Mucosa of descending colon (tissue), 3 donors: ENCODE results near the gene SLAMF1. TPM values are rescaled to one million over a fixed set of nuclear protein-coding genes. Genes with fewer than 3 reads are reported as not detected.
A peak's percentile ranks its signal among the peaks of the same experiment; 100 is the strongest.
"Not testable (repeated sequence)": the region's sequence is repeated elsewhere in the genome, so short reads cannot be mapped to it uniquely, and the experiment has no call there.

Source experiments
- ATAC-seq: fragments of 200-7000 bp; cut with Tn5 transposase; one replicate; pipeline ENCODE4 v1.9.1; 2020; ENCODE audit warnings: mild to moderate bottlenecking, moderate library complexity
- DNase-seq, 3 donors: peaks; one replicate each; pipeline ENCODE4 v3.0.0-alpha.2; 2020
- H3K36me3 ChIP-seq: fragments of 200-600 bp; one replicate; pipeline ENCODE4 v1.8.0; 2021; ENCODE audit warnings: low read depth, mild to moderate bottlenecking
- H3K4me1 ChIP-seq: fragments of 200-600 bp; one replicate; pipeline ENCODE4 v1.8.0; 2021; ENCODE audit warnings: low read depth, mild to moderate bottlenecking
- H3K4me3 ChIP-seq: fragments of 200-600 bp; one replicate; pipeline ENCODE4 v1.8.0; 2021; ENCODE audit warnings: mild to moderate bottlenecking
- H3K9me3 ChIP-seq: fragments of 200-600 bp; one replicate; pipeline ENCODE4 v1.8.0; 2021; ENCODE audit warnings: mild to moderate bottlenecking
- intact Hi-C, 2 donors: fragments of 100-400 bp; cut with DNase I in 1 of 2; cut with micrococcal nuclease in 1 of 2; formaldehyde crosslinking; loops; one replicate each; pipeline versions ENCODE4 v1.11.0 to v1.11.1; 2022; cut with DNase I, micrococcal nuclease
- long read RNA-seq, 2 donors: library from polyadenylated mRNA; unstranded; transcript quantifications; one replicate each; pipeline ENCODE4 v2.0.0, GENCODE V29; 2019 to 2021
- total RNA-seq, 3 donors: library from RNA; stranded (reverse); fragmentation: NEBNext Ultra II Directional in 2 of 3; extraction: Animal tissue kit (Norgen Biotek cat#: 25700) in 2 of 3; gene quantifications; one replicate each; pipeline versions ENCODE4 v1.2.1 to v1.2.4, GENCODE V29; 2021 to 2023
- TF ChIP-seq, protein P1 (sequence below): fragments of 200-600 bp; IDR thresholded peaks from one replicate; pipeline ENCODE4 v1.8.0; 2022; ENCODE audit warnings: antibody characterized with exemption, mild to moderate bottlenecking
- donor health status: DM: no; HTN: no; CAD: no; lungs with moderate emphysema.
- donor health status: DM: no; HTN: no; CAD: no.
- donor health status: DM: no; HTN: yes; CAD: no.

The SLAMF1 gene, protein sequence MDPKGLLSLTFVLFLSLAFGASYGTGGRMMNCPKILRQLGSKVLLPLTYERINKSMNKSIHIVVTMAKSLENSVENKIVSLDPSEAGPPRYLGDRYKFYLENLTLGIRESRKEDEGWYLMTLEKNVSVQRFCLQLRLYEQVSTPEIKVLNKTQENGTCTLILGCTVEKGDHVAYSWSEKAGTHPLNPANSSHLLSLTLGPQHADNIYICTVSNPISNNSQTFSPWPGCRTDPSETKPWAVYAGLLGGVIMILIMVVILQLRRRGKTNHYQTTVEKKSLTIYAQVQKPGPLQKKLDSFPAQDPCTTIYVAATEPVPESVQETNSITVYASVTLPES
- 1 to 10 TPM; 1.1 to 2.2 (median 1.6) TPM for total RNA-seq
- long read RNA-seq, donor 1, partial matches to known transcripts: 0 of 3 reads
- long read RNA-seq, donor 1, other reads (novel, unspliced or antisense): 1 of 3 reads
- long read RNA-seq, donor 2: 0 reads

GRCh38 chr1:160646711-160647328 is at the start of gene SLAMF1:
SLAMF1 (minus strand) TSS chr1:160647044; CDS start chr1:160646945, 99 bp downstream.
- Histone ChIP-seq H3K4me1 (no peaks in the 10 kb centered on the region), H3K4me3 (no peak within 1 kb of the TSS), H3K9me3 (no peaks in the 10 kb centered on the region), H3K36me3 (no peaks in the 10 kb centered on the region)
- ATAC-seq: peak; percentile 63
- intact Hi-C loops: no loop called here
- DNase-seq: peak in 2 of 3 donors; percentile 34
- TF ChIP-seq, protein P1, sequence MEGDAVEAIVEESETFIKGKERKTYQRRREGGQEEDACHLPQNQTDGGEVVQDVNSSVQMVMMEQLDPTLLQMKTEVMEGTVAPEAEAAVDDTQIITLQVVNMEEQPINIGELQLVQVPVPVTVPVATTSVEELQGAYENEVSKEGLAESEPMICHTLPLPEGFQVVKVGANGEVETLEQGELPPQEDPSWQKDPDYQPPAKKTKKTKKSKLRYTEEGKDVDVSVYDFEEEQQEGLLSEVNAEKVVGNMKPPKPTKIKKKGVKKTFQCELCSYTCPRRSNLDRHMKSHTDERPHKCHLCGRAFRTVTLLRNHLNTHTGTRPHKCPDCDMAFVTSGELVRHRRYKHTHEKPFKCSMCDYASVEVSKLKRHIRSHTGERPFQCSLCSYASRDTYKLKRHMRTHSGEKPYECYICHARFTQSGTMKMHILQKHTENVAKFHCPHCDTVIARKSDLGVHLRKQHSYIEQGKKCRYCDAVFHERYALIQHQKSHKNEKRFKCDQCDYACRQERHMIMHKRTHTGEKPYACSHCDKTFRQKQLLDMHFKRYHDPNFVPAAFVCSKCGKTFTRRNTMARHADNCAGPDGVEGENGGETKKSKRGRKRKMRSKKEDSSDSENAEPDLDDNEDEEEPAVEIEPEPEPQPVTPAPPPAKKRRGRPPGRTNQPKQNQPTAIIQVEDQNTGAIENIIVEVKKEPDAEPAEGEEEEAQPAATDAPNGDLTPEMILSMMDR: no peak

- H3K4me3 ChIP-seq, H3K4me1 ChIP-seq, DNase-seq, H3K9me3 ChIP-seq, H3K36me3 ChIP-seq, ATAC-seq, intact Hi-C loops: not testable (repeated sequence)
Measured at GRCh38 chr1:160692390-160692789, 45.5 kb upstream of the SLAMF1 start.

- Histone ChIP-seq H3K9me3 (no peaks in the 10 kb centered on the region), H3K4me3 (no peak overlapping the region), H3K36me3 (no peaks in the 10 kb centered on the region), H3K4me1 (peaks cover 7% of the 10 kb centered on the region)
- DNase-seq (no peak), ATAC-seq (peak; percentile 25)
- TF ChIP-seq, protein P1: no peak
- intact Hi-C loops: no loop called here
Measured at GRCh38 chr1:160685266-160685665, 38.4 kb upstream of the SLAMF1 start.

GRCh38 chr1:160682983-160683865 is 36.4 kb upstream of the SLAMF1 start:
- TF ChIP-seq, protein P1: no peak
- DNase-seq: no peak
- ATAC-seq: peak; percentile 33
- H3K36me3 ChIP-seq: no peaks in the 10 kb centered on the region
- intact Hi-C loops: no loop called here
- H3K9me3 ChIP-seq: no peaks in the 10 kb centered on the region
- no peak overlapping the region for H3K4me3 ChIP-seq
- peaks cover 7% of the 10 kb centered on the region for H3K4me1 ChIP-seq

DNA sequence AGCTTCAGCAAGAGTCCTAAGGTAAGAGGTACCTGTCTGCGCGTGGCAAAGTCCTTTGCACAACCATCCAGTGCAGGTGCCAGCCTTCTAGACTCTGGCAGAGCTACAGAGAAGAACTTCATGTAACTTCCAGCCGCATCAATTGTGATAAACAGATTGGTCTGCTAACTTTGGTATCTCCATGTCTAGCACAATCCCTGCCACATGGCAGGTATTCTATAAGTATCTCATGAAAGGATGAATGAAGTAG is 35.0 kb upstream of the SLAMF1 start:
- ATAC-seq: no peak

More for the DNA sequence above, 35.0 kb upstream of the SLAMF1 start:
- intact Hi-C loops: no loop called here
- TF ChIP-seq, protein P1: no peak
- Histone ChIP-seq H3K9me3 (no peaks in the 10 kb centered on the region), H3K4me1 (peaks cover 7% of the 10 kb centered on the region), H3K36me3 (no peaks in the 10 kb centered on the region), H3K4me3 (no peak overlapping the region)
- DNase-seq: no peak
